HuH-7.5 (cell line): ENCODE results near the gene ARF5.

Experiments used
- DNase-seq: peaks from one replicate; pipeline ENCODE4 v3.0.0; 2011; ENCODE audit warnings: low spot score

The ARF5 gene

GRCh38 chr7:127588697-127589482, 679 bp downstream of the ARF5 start:
- peak; percentile 90 for DNase-seq

- no peak for DNase-seq
Measured at GRCh38 chr7:127589896-127590295, 1.7 kb downstream of the ARF5 start.

GRCh38 chr7:127591189-127591588, 3.0 kb downstream of the ARF5 start:
- no peak for DNase-seq

- DNase-seq: no peak
Measured at GRCh38 chr7:127591591-127591990, 3.4 kb downstream of the ARF5 start.

- no peak for DNase-seq
Measured at GRCh38 chr7:127592550-127592949, 4.3 kb downstream of the ARF5 start.

GRCh38 chr7:127594490-127594889, 6.3 kb downstream of the ARF5 start:
- no peak for DNase-seq

- DNase-seq: no peak
Measured at GRCh38 chr7:127595737-127596136, 7.5 kb downstream of the ARF5 start.

GRCh38 chr7:127598318-127598717, 10.1 kb downstream of the ARF5 start:
- DNase-seq: peak; percentile 41

GRCh38 chr7:127600885-127601284, 12.7 kb downstream of the ARF5 start:
- DNase-seq: no peak

- no peak for DNase-seq
Measured at GRCh38 chr7:127608446-127608845, 20.2 kb downstream of the ARF5 start.

GRCh38 chr7:127609297-127609696, 21.1 kb downstream of the ARF5 start:
- no peak for DNase-seq

- DNase-seq: no peak
Measured at GRCh38 chr7:127612263-127612662, 24.1 kb downstream of the ARF5 start.

GRCh38 chr7:127616724-127617123, 28.5 kb downstream of the ARF5 start:
- no peak for DNase-seq

GRCh38 chr7:127618042-127618441, 29.8 kb downstream of the ARF5 start, which contains the start of gene PAX4:
Gene PAX4 (minus strand): TSS chr7:127618142. CDS start chr7:127615928, 2,214 bp downstream.
- no peak for DNase-seq

GRCh38 chr7:127618775-127619174, 30.6 kb downstream of the ARF5 start:
- DNase-seq: no peak

- DNase-seq: no peak
Measured at GRCh38 chr7:127619681-127620405, 31.6 kb downstream of the ARF5 start.

- DNase-seq: no peak
Measured at GRCh38 chr7:127620406-127621233, 32.4 kb downstream of the ARF5 start.

- no peak for DNase-seq
Measured at GRCh38 chr7:127625331-127625730, 37.1 kb downstream of the ARF5 start.

- DNase-seq: no peak
Measured at GRCh38 chr7:127628445-127628844, 40.2 kb downstream of the ARF5 start.

GRCh38 chr7:127629268-127629854, 41.1 kb downstream of the ARF5 start:
- DNase-seq: peak; percentile 27

GRCh38 chr7:127632276-127632910, 44.2 kb downstream of the ARF5 start:
- no peak for DNase-seq
